Measurements from ENCODE around the gene IQCB1.

GRCh38 chr3:121817753-121818152, 17.1 kb downstream of the IQCB1 start:
- TF ChIP-seq CTCF (IDR thresholded peaks at IDR 0.05) (no peak), POLR2A (IDR thresholded peaks at IDR 0.05) (no peak)
